Adrenal gland (tissue), 5 donors: ENCODE data around the gene PARD3B.

Source experiments
- CTCF ChIP-seq, 6 experiments: fragments of 450-650 bp in 4 of 6; fragments of 200-600 bp in 2 of 6; sonication (generic) in 1 of 6; IDR thresholded peaks; 1 replicate in 5 of 6; 2 replicates in 1 of 6; pipeline versions ENCODE4 v1.5.1 to v1.8.0; 2016 to 2021; ENCODE audit warnings: antibody characterized with exemption in 6 of 6, mild to moderate bottlenecking in 2 of 6, moderate library complexity in 1 of 6
- POLR2A ChIP-seq, 2 donors: fragments of 450-650 bp; IDR thresholded peaks; one replicate each; pipeline ENCODE4 v1.6.1; 2017; ENCODE audit warnings: antibody characterized with exemption in 2 of 2, mild to moderate bottlenecking in 2 of 2, moderate library complexity in 1 of 2
- donor health status: DM: no; HTN: no; CAD: no.

- TF ChIP-seq CTCF (IDR thresholded peaks at IDR 0.05) (no peak), POLR2A (IDR thresholded peaks at IDR 0.05) (no peak)
Measured at GRCh38 chr2:205495819-205496218, 950.5 kb downstream of the PARD3B start.
